ENCODE results near the gene LCK. TPM values are rescaled to one million over a fixed set of nuclear protein-coding genes. Genes with fewer than 3 reads are reported as not detected.

Gene LCK
- total and polyA plus RNA-seq, 2 experiments from 2014 or later, result not detected

DNA sequence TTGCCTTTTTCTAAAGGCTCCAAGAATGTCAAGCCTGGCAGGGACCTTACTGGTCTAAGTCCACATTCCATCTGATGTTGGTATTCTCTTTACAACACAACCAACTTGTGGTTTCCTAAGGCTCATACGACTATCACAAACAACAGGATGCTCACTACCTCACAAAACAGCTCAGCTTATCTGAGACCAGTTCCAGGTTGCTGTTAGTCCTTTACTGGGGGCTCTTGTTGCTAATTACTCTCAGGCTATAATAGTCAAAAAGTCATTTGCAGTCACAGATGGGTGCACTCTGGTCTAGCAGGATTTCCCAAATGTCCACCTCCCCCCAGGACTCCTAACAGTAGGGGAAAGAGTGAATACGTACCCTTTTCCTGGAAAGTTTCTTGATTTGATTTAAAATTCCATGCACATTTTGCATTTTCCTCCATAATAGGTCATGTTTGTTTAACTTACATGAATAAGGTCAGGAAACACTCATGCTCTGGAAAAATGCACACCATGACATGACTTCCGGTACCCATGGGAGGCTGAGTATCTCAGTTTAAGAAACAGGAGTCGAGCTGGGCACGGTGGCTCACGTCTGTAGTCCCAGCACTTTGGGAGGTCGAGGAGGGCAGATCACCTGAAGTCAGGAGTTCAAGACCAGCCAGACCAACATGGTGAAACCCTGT is 16.0 kb downstream of the LCK start:
- no peaks in the 10 kb centered on the region for H3K9me2 ChIP-seq (ENCODE audit: insufficient read depth)
- 61 to 64% methylated on average over 7 of the region's 7 CpGs for WGBS, 2 experiments (ENCODE audit: low coverage in 1 of 2, low lambda C conversion rate in 2 of 2, missing lambda C conversion rate in 2 of 2)
- in situ Hi-C loops (cut with MboI), result no loop called here
- H3K36me3 ChIP-seq (ENCODE audit: low read depth), result no peaks in the 10 kb centered on the region
- H3K27me3 ChIP-seq (replicated peaks; ENCODE audit: insufficient read depth), result 0 out of 2 replicates have a peak, but pooled peaks cover 5% of the 10 kb centered on the region
- H4K20me1 ChIP-seq (ENCODE audit: insufficient read depth), result no peaks in the 10 kb centered on the region
- H3K9me3 ChIP-seq (ENCODE audit: low read depth), result no peaks in the 10 kb centered on the region
- no peak overlapping the region for H3K4me3 ChIP-seq
- no peaks in the 10 kb centered on the region for H3K4me1 ChIP-seq (ENCODE audit: insufficient read depth)
- no peak overlapping the region for H3K9ac ChIP-seq
- DNase-seq, result peak; percentile 42
- H3K27ac ChIP-seq, result no peak overlapping the region
- no peaks in the 10 kb centered on the region for H3K79me2 ChIP-seq (ENCODE audit: insufficient read depth)
- peak overlapping the region; percentile 30; the same call in 1 of the 2 replicates for H2AFZ ChIP-seq
- no peak overlapping the region for H3K4me2 ChIP-seq (ENCODE audit: unreplicated experiment)
- TF ChIP-seq EZH2phosphoT487 (IDR thresholded peaks at IDR 0.05; ENCODE audit: insufficient read depth, low read depth) (no peak), EZH2 (IDR thresholded peaks at IDR 0.05; ENCODE audit: insufficient read depth, poor library complexity, severe bottlenecking) (no peak)
- H3F3A ChIP-seq (ENCODE audit: insufficient read depth), result no peaks in the 10 kb centered on the region

DNA sequence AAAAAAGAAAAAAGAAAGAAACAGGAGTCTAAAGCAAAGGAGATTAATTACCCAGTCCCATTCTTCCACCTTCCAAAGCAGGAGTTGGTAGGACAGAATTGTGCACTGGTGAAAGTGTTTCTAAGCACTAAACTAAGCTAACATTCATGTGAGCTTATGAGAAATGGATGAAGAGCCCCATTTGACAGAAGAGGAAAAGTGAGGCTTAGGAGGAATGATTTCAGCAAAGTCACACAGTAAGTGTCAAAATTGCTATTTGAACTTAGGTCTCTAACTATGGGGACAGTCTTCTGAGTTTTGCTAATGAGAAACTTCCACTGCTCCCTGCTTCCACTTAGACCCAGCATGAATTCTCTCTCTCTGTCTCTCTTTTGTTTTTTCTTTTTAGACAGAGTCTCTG is 18.7 kb downstream of the LCK start:
- no peaks in the 10 kb centered on the region for H4K20me1 ChIP-seq (ENCODE audit: insufficient read depth)
- no peak overlapping the region for H3K27ac ChIP-seq
- no peak for DNase-seq
- no peaks in the 10 kb centered on the region for H3K79me2 ChIP-seq (ENCODE audit: insufficient read depth)
- H3K9me3 ChIP-seq (ENCODE audit: low read depth), result no peaks in the 10 kb centered on the region
- H3K9me2 ChIP-seq (ENCODE audit: insufficient read depth), result no peaks in the 10 kb centered on the region
- no peaks in the 10 kb centered on the region for H3F3A ChIP-seq (ENCODE audit: insufficient read depth)
- TF ChIP-seq EZH2phosphoT487 (IDR thresholded peaks at IDR 0.05; ENCODE audit: insufficient read depth, low read depth), result no peak
- no peak for TF ChIP-seq EZH2 (IDR thresholded peaks at IDR 0.05; ENCODE audit: insufficient read depth, poor library complexity, severe bottlenecking)
- no peaks in the 10 kb centered on the region for H3K4me1 ChIP-seq (ENCODE audit: insufficient read depth)
- H3K4me2 ChIP-seq (ENCODE audit: unreplicated experiment), result no peak overlapping the region
- in situ Hi-C loops (cut with MboI), result no loop called here
- H3K9ac ChIP-seq, result no peak overlapping the region
- no peak overlapping the region for H3K4me3 ChIP-seq
- H3K27me3 ChIP-seq (replicated peaks; ENCODE audit: insufficient read depth), result peaks cover 13% of the 10 kb centered on the region
- no peak overlapping the region for H2AFZ ChIP-seq
- H3K36me3 ChIP-seq (ENCODE audit: low read depth), result no peaks in the 10 kb centered on the region

DNA sequence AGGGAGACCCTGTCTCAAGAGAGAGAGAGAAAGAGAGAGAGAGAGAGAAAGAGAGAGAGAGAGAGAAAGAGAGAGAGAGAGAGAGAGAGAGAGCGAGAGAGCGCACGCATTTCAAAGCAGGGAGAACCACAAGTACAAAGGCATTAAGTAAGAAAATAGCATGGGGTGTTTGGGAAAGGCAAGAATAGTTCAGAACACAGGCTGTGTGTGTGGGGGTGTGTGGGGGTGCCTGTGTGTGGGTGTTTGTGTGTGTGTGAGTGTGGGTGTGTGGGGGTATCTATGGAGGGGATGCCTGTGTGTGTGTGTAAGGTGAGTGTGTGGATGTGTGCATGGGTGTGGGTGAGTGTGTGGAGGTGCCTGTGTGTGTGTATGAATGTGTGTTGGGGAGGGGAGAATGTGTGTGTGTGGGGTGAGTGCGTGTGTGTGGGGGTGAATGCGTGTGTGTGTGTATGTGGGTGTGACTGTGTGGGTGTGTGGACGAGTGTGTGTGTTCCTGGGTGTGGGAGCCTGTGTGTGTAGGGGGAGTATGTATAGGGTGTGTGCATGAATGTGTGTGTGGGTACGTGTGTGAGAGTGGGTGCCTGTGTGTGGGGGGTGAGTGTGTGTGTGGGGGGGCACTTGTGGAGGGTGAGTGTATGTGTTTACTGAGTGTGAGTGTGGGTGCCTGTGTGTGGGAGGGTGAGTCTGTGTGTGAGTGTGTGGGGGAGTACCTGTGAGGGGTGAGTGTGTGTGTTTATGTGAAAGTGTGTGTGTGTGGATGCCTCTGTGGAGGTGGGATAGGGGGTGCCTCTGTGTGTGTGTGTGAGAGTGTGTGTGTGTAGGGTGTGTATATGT is 21.7 kb downstream of the LCK start:
- Histone ChIP-seq H3K9ac (no peak overlapping the region), H2AFZ (no peak overlapping the region), H3K79me2 (ENCODE audit: insufficient read depth) (no peaks in the 10 kb centered on the region), H3K27me3 (replicated peaks; ENCODE audit: insufficient read depth) (peaks cover 18% of the 10 kb centered on the region), H3F3A (ENCODE audit: insufficient read depth) (no peaks in the 10 kb centered on the region), H4K20me1 (ENCODE audit: insufficient read depth) (no peaks in the 10 kb centered on the region), H3K9me2 (ENCODE audit: insufficient read depth) (no peaks in the 10 kb centered on the region), H3K4me3 (no peak overlapping the region), H3K4me1 (ENCODE audit: insufficient read depth) (no peaks in the 10 kb centered on the region), H3K4me2 (ENCODE audit: unreplicated experiment) (no peak overlapping the region), H3K9me3 (ENCODE audit: low read depth) (no peaks in the 10 kb centered on the region), H3K36me3 (ENCODE audit: low read depth) (no peaks in the 10 kb centered on the region), H3K27ac (no peak overlapping the region)
- in situ Hi-C loops (cut with MboI), result no loop called here
- TF ChIP-seq EZH2phosphoT487 (IDR thresholded peaks at IDR 0.05; ENCODE audit: insufficient read depth, low read depth) (no peak), EZH2 (IDR thresholded peaks at IDR 0.05; ENCODE audit: insufficient read depth, poor library complexity, severe bottlenecking) (no peak)
- no peak for DNase-seq
- WGBS, 2 experiments (ENCODE audit: low coverage in 1 of 2, low lambda C conversion rate in 2 of 2, missing lambda C conversion rate in 2 of 2), result 35 to 50% methylated on average over 1 to 7 of the region's 7 CpGs

DNA sequence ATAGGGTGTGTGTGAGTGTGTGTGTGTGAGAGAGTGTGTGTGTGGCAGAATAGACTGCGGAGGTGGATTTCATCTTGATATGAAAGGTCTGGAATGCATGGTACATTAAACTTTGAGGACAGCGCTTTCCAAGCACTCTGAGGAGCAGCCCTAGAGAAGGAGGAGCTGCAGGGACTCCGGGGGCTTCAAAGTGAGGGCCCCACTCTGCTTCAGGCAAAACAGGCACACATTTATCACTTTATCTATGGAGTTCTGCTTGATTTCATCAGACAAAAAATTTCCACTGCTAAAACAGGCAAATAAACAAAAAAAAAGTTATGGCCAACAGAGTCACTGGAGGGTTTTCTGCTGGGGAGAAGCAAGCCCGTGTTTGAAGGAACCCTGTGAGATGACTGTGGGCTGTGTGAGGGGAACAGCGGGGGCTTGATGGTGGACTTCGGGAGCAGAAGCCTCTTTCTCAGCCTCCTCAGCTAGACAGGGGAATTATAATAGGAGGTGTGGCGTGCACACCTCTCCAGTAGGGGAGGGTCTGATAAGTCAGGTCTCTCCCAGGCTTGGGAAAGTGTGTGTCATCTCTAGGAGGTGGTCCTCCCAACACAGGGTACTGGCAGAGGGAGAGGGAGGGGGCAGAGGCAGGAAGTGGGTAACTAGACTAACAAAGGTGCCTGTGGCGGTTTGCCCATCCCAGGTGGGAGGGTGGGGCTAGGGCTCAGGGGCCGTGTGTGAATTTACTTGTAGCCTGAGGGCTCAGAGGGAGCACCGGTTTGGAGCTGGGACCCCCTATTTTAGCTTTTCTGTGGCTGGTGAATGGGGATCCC is 22.5 kb downstream of the LCK start:
- in situ Hi-C loops (cut with MboI), result no loop called here
- no peaks in the 10 kb centered on the region for H3K9me3 ChIP-seq (ENCODE audit: low read depth)
- no peaks in the 10 kb centered on the region for H3K9me2 ChIP-seq (ENCODE audit: insufficient read depth)
- H3K4me3 ChIP-seq, result no peak overlapping the region
- no peak overlapping the region for H2AFZ ChIP-seq
- WGBS, 2 experiments (ENCODE audit: low coverage in 1 of 2, low lambda C conversion rate in 2 of 2, missing lambda C conversion rate in 2 of 2), result 34 to 39% methylated on average over 10 of the region's 10 CpGs
- peak; percentile 15 for DNase-seq
- no peaks in the 10 kb centered on the region for H3K4me1 ChIP-seq (ENCODE audit: insufficient read depth)
- no peak for TF ChIP-seq EZH2 (IDR thresholded peaks at IDR 0.05; ENCODE audit: insufficient read depth, poor library complexity, severe bottlenecking)
- TF ChIP-seq EZH2phosphoT487 (IDR thresholded peaks at IDR 0.05; ENCODE audit: insufficient read depth, low read depth), result no peak
- H3K79me2 ChIP-seq (ENCODE audit: insufficient read depth), result no peaks in the 10 kb centered on the region
- no peaks in the 10 kb centered on the region for H3K36me3 ChIP-seq (ENCODE audit: low read depth)
- no peak overlapping the region for H3K4me2 ChIP-seq (ENCODE audit: unreplicated experiment)
- no peak overlapping the region for H3K9ac ChIP-seq
- H3F3A ChIP-seq (ENCODE audit: insufficient read depth), result no peaks in the 10 kb centered on the region
- H3K27me3 ChIP-seq (replicated peaks; ENCODE audit: insufficient read depth), result peaks cover 18% of the 10 kb centered on the region
- no peak overlapping the region for H3K27ac ChIP-seq
- H4K20me1 ChIP-seq (ENCODE audit: insufficient read depth), result no peaks in the 10 kb centered on the region
